OCI-M2 (cell line): Measurements from ENCODE around the gene DDX49.
"Not testable (repeated sequence)": the region's sequence is repeated elsewhere in the genome, so short reads cannot be mapped to it uniquely, and the experiment has no call there.

Experiments used
- DNase-seq: peaks from one replicate; lab custom pipeline; 2025; ENCODE audit not compliant: unreplicated experiment; lab: John Stamatoyannopoulos, UW

The DDX49 gene

DNA sequence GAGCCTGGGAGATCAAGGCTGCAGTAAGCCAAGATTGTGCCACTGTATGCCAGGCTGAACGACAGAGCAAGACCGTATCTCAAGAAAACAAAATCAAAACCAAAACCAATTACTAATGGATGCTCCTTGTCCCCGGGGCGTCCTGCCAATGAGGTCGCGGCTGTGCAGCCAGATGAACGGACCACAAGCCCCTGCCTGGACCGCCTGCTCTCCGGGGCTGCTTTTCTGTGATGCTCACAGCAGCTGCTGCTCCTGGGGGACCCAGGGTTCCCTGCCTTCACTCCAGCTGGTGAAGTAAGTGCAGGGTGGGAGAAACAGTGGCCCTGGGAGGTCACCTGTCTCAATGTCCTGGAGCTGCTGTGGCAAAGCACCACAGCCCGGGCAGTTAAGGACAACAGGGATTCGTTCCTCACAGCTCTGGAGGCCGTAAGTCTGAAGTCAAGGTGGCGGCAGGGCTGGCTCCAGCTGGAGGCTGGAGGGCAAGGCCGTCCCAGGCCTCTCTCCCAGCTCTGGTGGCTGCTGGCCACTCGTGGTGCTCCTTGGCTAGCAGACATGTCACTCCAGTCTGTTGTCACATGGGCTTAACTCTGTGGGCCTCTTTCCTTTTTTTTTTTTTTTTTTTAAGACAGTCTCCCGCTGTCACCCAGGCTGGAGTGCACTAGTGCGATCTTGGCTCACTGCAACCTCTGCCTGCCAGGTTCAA, 10.4 kb upstream of the DDX49 start:
- no peak for DNase-seq

DNA sequence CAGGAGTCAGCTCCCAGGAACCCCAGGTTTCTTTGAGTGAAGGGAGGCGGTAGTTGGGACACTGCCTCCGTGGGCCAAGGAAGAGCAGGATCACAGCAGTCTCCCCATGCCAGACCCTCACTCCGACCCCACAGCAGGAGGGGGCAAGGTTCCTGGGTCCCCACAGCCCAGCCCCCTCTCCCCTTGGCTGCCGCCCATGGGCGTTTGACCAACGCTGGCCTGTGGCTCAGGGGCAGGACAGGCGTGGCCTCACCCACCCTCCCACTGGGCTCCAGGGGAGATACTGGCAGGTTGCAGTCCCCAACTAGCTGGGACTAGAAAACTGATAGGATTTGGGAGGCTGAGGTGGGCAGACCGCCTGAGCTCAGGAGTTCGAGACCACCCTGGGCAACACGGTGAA, 9.5 kb upstream of the DDX49 start:
- no peak for DNase-seq

DNA sequence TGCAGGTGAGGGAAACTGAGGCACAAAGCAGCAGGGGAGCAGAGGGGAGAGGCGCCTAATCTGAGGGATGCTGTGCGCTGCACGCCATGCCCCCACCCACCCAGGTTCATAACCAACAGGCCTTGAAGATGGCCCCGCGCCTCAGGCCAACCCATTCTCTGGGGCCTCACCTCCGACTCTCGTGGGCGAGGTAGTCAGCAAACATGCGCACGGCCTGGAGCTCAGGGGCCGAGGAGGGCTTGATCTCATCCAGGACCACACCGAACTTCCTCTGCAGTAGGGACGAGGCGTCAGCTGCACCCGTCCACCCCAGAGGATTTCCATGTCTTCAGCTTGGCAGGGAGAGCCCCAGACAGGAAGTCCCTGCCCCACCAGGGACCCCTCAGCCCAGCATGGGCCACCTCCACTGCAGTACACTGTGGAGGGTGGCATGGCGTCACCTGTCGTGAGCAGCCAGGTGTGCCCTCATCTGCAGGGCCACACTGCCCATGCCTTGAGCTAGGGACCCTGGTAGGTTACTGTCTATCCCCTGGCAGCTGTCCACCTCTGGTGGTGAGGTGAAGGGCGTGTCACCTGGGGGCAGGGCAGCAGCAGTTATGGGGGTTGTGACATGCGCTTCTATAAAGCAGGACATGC, 8.6 kb upstream of the DDX49 start:
- DNase-seq, result no peak

DNA sequence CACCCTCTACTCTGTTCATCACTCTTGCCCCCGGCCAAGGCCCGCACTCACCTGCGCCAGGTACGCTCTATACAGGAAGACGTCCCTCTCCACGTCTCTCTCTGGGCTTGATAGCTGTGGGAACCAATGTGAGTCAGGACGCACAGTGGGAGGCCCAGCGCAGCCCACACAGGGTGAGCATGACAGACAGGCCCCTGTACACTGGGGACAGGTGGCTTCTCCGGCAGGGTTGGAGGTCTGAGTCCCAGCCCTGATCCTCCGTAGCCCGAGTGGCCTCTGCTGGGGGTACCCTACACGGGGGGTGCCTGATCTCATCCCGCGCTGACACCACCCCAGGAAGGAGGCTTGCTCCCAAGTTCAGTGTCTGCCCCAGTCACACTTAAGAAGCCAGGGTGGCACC, 6.6 kb upstream of the DDX49 start:
- no peak for DNase-seq

DNA sequence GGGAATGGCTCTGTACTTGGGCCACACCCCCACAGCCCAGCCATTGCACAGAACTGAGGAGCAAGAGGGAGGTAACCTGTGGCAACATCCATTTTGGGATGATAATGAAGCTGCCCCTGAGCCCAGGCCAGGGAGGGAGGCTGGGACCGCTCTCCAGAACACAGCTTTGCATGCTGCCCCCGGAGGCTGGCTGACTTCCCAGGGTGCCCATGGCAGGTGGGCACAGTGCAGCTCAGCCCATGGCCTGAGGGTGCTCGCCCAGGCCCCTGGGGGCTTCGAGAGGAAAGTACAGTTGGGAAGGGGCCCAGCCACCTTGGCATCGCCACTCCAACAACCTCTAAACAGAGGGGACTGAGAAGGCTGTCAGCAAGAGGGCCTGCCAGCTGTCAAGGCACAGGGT, 6.0 kb upstream of the DDX49 start:
- no peak for DNase-seq

DNA sequence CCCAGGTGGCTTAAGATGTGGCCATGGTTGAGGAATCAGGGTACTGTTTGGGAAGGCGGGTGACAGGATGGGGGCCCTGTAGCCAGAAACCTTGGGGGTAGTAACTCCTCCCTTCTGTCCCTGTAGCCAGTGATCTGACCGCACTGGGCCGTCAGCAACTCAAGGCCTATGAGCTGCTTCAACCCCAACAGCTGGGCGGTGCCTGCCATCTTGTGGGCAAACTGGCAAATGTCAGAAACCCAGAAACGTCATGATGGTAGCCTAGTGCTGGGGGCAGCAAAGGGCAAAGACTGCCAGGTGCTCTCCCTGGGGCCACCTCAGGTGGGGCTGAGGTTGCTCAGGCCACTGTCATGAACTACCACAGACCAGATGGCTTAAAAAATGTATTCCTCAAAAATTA, 3.9 kb upstream of the DDX49 start:
- no peak for DNase-seq

DNA sequence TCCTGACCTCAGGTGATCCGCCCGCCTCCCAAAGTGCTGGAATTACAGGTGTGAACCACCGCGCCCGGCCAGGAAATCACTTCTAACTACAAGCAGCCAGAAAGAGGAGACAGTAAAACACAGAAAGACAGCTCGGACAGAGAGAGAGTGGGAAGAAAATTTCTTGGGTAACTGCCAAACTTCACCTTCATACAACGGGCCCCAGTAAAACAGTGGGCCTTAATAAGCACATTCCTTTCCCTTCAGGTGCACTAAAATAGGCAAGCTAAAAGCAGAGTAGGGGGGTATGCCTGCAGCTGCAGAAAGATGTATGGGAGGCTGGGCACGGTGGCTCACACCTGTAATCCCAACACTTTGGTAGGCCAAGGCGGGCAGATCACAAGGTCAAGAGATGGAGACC, 1.9 kb upstream of the DDX49 start:
- not testable (repeated sequence) for DNase-seq

DNA sequence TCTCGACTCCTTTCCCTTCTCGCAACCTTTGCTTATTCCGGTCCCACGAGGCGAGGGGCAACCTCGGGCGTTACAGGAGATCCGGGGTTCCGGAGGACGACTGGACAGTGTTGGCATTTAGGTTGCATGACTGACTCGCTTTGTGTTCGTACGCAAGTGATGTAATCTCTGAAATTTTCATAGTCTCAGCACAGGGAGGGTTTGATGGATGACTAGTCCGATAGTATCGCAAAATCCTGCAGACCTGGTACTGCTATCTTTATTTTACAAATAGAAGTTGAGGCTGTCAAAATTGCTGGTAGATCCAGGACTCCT, 342 bp downstream of the DDX49 start:
- DNase-seq, result no peak

DNA sequence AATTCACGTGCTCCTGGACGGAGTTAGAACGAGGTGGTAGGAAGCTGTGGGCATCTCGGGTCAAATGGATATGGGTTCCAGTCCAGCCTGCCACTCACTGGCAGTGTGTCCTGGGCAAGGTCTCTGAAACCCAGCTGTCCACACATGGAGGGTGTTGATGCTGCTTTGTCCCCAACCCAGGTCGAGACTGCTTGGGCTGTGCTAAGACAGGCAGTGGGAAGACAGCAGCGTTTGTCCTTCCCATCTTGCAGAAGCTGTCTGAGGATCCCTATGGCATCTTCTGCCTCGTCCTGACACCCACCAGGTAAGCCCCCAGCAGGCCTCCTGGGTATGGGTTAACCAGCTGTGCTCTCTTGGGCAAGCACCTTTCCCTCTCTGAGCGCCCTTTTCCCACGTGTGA, 885 bp downstream of the DDX49 start:
- DNase-seq, result no peak

DNA sequence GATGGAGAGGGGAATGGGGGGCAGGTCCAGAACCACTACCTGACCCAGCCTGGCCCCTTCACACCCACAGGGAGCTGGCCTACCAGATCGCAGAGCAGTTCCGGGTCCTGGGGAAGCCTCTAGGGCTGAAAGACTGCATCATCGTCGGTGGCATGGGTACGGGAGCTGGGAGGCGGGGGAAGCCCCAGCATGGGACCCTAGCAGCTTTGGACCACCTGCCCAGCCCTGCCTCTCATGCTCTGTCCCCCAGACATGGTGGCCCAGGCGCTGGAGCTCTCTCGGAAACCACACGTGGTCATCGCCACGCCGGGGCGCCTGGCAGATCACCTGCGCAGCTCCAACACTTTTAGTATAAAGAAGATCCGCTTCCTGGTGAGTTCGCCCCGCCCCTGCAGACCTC, 2.1 kb downstream of the DDX49 start:
- DNase-seq, result no peak

DNA sequence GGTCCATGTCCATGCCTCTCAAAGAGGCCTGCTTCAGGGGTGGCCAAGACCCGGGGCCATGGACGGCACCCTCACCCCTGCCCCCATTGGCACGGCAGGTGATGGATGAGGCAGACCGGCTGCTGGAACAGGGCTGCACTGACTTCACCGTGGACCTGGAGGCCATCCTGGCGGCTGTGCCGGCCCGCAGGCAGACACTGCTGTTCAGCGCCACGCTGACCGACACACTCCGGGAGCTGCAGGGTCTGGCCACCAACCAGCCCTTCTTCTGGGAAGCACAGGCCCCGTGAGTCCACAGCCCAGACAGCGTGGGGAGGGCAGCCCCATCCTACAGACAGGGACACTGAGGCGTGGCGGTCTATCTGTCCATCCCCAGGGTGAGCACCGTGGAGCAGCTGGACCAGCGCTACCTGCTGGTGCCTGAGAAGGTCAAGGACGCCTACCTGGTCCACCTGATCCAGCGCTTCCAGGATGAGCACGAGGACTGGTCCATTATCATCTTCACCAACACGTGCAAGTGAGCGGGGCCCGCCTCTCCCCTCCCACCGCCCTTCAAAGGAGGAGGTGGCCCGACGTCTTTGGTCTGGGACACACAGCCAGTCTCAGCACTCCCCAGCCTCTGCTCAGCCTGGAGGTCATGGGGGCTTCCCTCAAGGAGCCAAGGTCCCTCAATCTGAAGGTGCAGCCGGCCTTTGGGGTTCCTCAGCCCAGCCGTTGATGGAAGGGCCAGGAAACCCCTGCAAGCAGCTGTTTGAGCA, 2.9 kb downstream of the DDX49 start:
- DNase-seq, result no peak

DNA sequence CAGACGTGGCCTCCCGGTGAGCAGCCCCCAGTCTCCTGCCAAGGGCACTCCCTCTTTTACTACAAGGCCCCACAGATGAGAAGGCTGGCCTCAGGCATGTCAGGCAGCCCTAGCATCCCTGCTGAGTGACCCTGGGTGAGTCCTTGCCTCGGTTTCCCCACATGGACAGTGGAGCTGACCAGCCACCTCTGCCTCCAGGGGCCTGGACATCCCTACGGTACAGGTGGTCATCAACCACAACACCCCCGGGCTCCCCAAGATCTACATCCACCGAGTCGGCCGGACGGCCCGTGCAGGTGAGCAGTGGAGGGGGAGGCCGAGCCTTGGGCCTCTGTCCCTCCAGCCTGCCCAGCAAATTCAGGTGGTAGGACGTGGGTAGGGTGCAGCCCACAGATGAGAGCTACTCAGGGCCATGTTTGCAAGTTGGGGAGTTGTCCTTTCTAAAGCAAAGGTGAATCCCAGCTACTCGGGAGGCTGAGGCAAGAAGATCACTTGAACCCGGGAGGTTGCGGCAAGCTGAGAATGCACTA, 5.2 kb downstream of the DDX49 start:
- DNase-seq, result no peak

DNA sequence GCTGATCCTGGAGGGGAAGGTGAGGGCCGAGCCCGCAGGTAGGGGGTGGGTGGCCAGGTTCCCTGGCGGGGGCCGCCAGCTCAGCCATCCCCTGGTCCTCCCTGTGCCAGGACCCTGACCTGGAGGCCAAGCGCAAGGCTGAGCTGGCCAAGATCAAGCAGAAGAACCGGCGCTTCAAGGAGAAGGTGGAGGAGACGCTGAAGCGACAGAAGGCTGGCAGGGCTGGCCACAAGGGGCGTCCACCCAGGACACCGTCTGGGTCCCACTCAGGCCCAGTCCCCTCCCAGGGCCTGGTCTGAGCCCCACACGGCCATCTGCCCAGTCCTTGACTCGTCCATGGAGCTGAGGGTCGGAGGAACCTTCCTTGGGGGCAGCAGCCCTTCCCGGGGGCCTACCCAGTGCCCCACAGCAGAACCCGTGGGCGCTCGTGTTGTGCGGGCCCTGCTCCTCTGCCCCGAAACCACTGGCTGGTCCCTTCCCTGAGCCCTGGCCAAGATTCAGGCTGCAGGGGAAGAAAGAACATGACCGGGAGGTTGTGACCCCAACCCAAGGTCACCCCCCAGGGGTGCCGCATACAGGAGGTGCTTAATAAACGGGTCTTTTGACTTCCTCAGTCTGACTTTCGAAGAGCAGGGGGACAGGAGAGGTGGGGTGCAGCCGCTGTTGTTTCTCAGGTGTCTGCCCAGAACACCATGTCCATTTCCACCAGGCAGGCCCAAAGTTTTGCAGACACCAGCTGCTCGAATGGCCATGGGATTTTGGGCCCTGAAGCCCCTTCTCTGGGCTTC, 8.7 kb downstream of the DDX49 start:
- DNase-seq, result no peak

DNA sequence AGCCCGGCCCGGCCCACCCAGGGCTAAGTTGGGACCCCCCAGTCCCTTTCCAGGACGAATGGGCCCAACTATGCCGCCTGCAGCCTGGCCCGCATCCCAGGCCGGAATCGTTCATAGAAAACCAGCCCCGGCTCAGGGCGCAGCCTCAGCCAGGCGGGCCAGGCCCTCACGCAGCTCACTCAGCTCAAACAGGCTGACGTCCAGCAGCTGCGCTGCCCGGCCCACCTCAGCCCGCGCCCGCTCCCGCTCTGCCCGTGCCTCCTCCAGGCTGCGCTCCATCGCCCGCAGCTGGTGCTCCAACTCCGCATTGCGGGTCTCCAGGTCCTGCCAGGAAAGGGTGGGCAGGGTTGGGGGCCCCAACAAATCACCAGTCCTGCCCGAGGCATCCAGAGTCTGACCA, 9.8 kb downstream of the DDX49 start:
- DNase-seq, result no peak

DNA sequence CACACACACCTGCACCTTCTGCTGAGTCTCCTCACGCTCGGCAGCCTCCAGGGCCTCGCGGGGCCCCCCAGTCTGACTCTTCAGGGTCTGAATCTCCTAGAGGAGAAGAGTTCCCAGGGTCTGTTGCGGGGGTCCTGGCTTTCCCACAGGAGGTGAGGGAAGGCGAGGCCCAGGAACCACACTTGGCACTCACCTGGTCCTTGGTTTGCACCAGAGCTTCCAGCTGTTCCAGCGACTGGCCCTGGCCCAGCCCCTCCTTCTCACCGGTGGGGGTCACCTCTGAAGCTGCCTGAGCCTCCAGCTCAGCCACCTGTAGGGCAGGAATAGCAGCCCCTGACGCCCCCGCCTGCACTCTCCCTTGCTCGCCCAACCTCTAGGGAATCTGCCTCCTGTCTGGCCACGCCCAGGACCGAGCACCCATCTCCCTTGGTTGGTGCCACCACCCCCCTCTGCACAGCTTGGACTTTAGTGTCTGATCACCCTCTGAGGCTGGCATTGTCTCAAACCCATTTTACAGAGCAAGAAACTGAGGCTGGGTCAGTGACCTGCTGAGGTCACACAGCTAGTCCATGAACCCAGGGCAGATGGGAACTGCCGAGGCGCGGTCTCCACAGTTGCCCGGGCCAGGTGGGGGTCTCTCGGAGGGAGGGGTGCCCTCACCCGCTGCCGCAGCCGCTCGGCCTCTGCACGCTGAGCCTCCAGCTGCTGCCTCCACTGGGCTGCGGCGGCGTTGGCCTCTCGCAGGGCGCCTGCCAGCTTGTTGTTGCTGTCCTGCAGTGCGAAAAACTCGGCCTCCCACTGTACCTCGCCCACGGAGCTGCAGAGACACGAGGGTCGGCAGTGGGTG, 12.0 kb downstream of the DDX49 start:
- no peak for DNase-seq

DNA sequence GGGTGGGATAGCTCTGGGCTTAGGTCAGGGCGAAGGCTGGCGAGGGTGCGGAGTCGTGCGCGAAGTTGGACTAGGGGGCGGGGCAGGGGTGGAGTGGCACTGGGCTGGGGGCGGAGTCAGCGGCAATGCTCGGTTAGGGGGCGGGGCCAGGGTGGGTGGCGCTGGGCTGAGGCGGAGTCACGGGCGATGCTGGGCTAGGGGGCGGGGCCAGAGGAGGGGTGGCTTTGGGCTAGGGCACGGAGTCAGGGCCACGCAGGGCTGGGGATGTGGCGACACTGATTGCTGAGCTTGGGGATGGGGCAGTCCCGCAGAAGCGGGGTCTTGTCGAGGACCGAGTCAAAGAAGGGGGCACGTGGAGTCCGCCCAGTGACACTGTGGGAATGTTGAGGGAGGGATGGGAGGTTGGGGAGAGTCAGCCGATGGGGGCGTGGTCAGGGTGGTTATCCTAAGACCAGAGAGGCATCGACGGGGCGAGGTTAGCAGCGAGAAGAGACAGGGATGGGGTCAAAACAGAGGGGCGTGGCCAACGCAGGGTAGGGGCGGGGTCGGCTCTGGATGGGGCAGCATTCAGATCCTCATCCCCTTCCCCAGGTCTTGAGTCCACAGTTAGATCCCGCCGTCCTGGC, 12.8 kb downstream of the DDX49 start:
- DNase-seq, result peak; percentile 39

DNA sequence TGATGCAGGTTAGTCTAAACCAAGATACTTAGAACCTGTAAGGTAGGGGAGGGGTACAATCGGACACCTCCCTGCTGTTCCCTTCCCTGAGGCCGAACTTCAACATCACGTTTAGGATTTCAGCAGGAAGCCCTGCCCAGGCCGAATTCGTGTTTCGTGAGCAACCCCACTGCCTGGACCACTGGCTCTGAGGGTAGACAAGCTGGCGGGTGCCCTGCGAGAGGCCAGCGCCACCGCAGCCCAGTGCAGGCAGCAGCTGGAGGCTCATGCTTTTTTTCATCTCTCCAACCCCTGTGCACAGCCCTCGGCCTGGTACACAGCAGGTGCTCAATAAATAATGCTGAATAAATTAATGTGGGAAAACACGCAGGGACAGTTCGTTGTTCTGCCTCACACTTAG, 13.8 kb downstream of the DDX49 start:
- no peak for DNase-seq

DNA sequence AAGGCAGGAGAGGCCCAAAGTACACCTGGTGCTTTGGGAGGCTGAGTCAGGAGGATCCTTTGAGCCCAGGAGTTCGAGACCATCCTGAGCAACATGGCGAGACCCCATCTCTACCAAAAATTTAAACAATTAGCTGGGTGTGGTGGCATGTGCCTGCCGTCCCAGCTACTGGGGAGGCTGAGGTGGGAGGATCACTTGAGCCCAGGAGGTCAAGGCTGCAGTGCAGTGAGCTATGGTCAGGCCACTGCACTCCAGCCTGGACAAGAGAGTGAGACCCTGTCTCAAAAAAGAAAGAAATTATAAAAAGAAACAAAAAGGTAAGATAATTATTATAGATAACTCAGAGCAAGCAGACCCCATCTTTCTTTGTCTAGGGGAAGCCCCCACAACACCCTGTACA, 19.6 kb downstream of the DDX49 start:
- DNase-seq, result no peak

DNA sequence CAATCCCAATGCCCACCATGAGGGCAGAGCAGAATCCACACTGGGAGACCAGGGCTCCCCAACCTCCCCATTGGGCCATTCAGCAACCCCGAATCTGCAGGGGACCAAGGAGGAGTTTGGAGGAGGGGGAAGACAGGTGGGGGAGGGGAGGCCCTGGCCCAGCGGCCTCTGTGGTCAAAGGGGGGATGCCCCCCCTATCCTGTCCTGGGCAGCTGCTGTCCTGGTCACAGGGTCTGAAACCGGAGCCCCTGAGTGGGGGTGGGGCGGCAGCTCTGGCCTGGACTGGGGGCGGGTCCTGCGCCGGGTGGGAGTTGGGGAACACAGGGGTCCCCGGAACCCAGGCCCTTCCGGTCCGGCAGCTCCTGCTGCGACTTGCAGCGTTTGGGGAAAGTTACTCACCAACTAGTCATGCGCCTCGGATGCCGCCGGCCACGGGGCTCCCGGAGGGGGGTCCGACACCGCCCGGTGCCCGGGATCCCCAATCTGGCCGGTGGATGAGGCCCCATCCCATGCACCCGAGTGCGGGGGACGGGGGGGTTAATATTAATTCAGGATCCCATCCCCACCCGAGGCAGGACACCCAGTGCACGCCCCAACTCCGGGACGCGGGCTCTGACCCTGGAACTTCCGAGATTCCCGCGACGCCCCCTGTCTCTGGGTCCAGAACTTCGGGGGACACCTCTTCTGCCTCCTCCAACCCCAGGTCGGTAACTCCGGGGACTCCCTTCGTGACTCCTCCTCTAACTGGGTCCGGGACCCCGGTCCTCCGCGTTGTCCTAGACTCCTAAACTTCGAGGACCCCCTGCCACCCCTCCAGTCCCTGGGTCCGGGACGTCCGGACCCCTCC, 20.6 kb downstream of the DDX49 start:
- no peak for DNase-seq
